K562 (cell line): ENCODE data around the gene NRN1L. TPM values are rescaled to one million over a fixed set of nuclear protein-coding genes. Genes with fewer than 3 reads are reported as not detected.

Experiments
- BRCA1 ChIP-seq, 2 experiments: fragments of 450-650 bp in 1 of 2; sonication (generic) in 1 of 2; formaldehyde crosslinking in 1 of 2; IDR thresholded peaks; 2 replicates each; pipeline versions ENCODE4 v1.5.0 to v1.6.1; 2017 to 2020; ENCODE audit warnings: mild to moderate bottlenecking in 1 of 2, missing genetic modification reagents in 1 of 2
- STAG1 ChIP-seq: sonication (generic); formaldehyde crosslinking; IDR thresholded peaks from 2 replicates; pipeline ENCODE4 v1.5.0; 2020; ENCODE audit warnings: missing genetic modification reagents, borderline replicate concordance
- TCF7 ChIP-seq: sonication (generic); IDR thresholded peaks from 2 replicates; pipeline ENCODE4 v1.6.1; 2016; ENCODE audit warnings: antibody characterized with exemption, borderline replicate concordance
- polyA plus RNA-seq, 8 experiments: library from polyadenylated mRNA; depleted of rRNA in 4 of 8; stranded (reverse) in 5 of 8; unstranded in 3 of 8; fragments of >200 nt; fragmentation: Nextera tagmentation in 2 of 8; fragmentation: Illumina TruSeq in 1 of 8; extraction: Ambion mirVana in 2 of 8; extraction: Trizol in 1 of 8; gene quantifications; 2 replicates each; pipeline versions ENCODE4 v1.2.1 to v1.2.3, GENCODE V29; 2011 to 2014; ENCODE audit warnings: inconsistent platforms in 1 of 8, missing spikeins in 1 of 8
- total RNA-seq, 7 experiments: library from RNA; depleted of rRNA in 6 of 7; stranded (reverse); fragments of >200 nt in 6 of 7; fragmentation: Illumina TruSeq in 2 of 7; extraction: Trizol in 2 of 7; gene quantifications; 2 replicates each; pipeline versions ENCODE4 v1.2.1 to v1.2.3, GENCODE V29; 2011 to 2021; ENCODE audit warnings: low replicate concordance in 1 of 7
- TF ChIP-seq, protein P1 (sequence below), 2 experiments: fragments of 450-650 bp; formaldehyde crosslinking in 1 of 2; IDR thresholded peaks; 2 replicates each; pipeline versions ENCODE4 v1.4.0 to v1.6.1; 2014 to 2020; ENCODE audit warnings: mild to moderate bottlenecking in 2 of 2, borderline replicate concordance in 1 of 2, low read depth in 1 of 2
- TF ChIP-seq, protein P2 (sequence below), 2 experiments: fragments of 150-350 bp in 1 of 2; IDR thresholded peaks; 2 replicates each; pipeline ENCODE4 v1.6.1; 2012 to 2016; ENCODE audit warnings: low read depth in 2 of 2, low read length in 2 of 2, mild to moderate bottlenecking in 1 of 2, moderate library complexity in 1 of 2

NRN1L gene
- total and polyA plus RNA-seq, 9 of the 15 experiments (the other 6 are each of a cell fraction or from before 2014, with no cell fraction given): 0.22 to 0.86 (median 0.61) TPM; not detected in 5

DNA sequence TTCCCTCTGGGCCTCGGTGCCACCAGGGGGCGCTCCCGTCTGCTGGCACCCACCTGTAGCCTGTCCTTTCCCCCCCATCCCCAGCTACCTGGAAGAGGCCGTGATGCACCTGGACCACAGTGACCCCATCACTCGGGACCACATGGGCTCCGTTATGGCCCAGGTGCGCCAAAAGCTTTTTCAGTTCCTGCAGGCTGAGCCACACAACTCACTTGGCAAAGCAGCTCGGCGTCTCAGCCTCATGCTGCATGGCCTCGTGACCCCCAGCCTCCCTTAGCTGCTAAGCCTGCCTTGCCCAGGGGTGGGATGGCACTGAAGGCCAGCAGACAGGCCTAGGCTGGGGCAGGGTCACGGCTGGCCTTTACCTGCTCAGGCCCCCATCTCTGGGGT, 818 bp upstream of the NRN1L start (continued):
- TF ChIP-seq, protein P1, sequence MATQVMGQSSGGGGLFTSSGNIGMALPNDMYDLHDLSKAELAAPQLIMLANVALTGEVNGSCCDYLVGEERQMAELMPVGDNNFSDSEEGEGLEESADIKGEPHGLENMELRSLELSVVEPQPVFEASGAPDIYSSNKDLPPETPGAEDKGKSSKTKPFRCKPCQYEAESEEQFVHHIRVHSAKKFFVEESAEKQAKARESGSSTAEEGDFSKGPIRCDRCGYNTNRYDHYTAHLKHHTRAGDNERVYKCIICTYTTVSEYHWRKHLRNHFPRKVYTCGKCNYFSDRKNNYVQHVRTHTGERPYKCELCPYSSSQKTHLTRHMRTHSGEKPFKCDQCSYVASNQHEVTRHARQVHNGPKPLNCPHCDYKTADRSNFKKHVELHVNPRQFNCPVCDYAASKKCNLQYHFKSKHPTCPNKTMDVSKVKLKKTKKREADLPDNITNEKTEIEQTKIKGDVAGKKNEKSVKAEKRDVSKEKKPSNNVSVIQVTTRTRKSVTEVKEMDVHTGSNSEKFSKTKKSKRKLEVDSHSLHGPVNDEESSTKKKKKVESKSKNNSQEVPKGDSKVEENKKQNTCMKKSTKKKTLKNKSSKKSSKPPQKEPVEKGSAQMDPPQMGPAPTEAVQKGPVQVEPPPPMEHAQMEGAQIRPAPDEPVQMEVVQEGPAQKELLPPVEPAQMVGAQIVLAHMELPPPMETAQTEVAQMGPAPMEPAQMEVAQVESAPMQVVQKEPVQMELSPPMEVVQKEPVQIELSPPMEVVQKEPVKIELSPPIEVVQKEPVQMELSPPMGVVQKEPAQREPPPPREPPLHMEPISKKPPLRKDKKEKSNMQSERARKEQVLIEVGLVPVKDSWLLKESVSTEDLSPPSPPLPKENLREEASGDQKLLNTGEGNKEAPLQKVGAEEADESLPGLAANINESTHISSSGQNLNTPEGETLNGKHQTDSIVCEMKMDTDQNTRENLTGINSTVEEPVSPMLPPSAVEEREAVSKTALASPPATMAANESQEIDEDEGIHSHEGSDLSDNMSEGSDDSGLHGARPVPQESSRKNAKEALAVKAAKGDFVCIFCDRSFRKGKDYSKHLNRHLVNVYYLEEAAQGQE (IDR thresholded peaks at IDR 0.05; ENCODE audit: borderline replicate concordance): peak; percentile 79
- TF ChIP-seq, protein P1 (CRISPR knock-in tag; IDR thresholded peaks at IDR 0.05; ENCODE audit: low read depth): no peak
- no peak for TF ChIP-seq TCF7
- TF ChIP-seq, protein P2, sequence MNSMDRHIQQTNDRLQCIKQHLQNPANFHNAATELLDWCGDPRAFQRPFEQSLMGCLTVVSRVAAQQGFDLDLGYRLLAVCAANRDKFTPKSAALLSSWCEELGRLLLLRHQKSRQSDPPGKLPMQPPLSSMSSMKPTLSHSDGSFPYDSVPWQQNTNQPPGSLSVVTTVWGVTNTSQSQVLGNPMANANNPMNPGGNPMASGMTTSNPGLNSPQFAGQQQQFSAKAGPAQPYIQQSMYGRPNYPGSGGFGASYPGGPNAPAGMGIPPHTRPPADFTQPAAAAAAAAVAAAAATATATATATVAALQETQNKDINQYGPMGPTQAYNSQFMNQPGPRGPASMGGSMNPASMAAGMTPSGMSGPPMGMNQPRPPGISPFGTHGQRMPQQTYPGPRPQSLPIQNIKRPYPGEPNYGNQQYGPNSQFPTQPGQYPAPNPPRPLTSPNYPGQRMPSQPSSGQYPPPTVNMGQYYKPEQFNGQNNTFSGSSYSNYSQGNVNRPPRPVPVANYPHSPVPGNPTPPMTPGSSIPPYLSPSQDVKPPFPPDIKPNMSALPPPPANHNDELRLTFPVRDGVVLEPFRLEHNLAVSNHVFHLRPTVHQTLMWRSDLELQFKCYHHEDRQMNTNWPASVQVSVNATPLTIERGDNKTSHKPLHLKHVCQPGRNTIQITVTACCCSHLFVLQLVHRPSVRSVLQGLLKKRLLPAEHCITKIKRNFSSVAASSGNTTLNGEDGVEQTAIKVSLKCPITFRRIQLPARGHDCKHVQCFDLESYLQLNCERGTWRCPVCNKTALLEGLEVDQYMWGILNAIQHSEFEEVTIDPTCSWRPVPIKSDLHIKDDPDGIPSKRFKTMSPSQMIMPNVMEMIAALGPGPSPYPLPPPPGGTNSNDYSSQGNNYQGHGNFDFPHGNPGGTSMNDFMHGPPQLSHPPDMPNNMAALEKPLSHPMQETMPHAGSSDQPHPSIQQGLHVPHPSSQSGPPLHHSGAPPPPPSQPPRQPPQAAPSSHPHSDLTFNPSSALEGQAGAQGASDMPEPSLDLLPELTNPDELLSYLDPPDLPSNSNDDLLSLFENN (IDR thresholded peaks at IDR 0.05; ENCODE audit: low read depth in 2 of 2, low read length in 2 of 2): no peak
- TF ChIP-seq BRCA1 (IDR thresholded peaks at IDR 0.05): no peak
- no peak for TF ChIP-seq BRCA1 (CRISPR knock-in tag; IDR thresholded peaks at IDR 0.05)
- peak; percentile 67; the same call in 1 of the 2 replicates for TF ChIP-seq STAG1
